ENCODE data around the gene OMA1.

GRCh38 chr1:58480191-58480590 is 66.3 kb downstream of the OMA1 start:
- TF ChIP-seq POLR2A (IDR thresholded peaks at IDR 0.05) (no peak), EP300 (IDR thresholded peaks at IDR 0.05) (no peak)
- TF ChIP-seq, protein P1, sequence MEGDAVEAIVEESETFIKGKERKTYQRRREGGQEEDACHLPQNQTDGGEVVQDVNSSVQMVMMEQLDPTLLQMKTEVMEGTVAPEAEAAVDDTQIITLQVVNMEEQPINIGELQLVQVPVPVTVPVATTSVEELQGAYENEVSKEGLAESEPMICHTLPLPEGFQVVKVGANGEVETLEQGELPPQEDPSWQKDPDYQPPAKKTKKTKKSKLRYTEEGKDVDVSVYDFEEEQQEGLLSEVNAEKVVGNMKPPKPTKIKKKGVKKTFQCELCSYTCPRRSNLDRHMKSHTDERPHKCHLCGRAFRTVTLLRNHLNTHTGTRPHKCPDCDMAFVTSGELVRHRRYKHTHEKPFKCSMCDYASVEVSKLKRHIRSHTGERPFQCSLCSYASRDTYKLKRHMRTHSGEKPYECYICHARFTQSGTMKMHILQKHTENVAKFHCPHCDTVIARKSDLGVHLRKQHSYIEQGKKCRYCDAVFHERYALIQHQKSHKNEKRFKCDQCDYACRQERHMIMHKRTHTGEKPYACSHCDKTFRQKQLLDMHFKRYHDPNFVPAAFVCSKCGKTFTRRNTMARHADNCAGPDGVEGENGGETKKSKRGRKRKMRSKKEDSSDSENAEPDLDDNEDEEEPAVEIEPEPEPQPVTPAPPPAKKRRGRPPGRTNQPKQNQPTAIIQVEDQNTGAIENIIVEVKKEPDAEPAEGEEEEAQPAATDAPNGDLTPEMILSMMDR (IDR thresholded peaks at IDR 0.05), result no peak

Data from ovary (tissue), 3 donors.